Measurements from ENCODE around the gene SEC22A. TPM values are rescaled to one million over a fixed set of nuclear protein-coding genes. Genes with fewer than 3 reads are reported as not detected.

SEC22A gene
- total RNA-seq, 1 donor, result 41.9 TPM

DNA sequence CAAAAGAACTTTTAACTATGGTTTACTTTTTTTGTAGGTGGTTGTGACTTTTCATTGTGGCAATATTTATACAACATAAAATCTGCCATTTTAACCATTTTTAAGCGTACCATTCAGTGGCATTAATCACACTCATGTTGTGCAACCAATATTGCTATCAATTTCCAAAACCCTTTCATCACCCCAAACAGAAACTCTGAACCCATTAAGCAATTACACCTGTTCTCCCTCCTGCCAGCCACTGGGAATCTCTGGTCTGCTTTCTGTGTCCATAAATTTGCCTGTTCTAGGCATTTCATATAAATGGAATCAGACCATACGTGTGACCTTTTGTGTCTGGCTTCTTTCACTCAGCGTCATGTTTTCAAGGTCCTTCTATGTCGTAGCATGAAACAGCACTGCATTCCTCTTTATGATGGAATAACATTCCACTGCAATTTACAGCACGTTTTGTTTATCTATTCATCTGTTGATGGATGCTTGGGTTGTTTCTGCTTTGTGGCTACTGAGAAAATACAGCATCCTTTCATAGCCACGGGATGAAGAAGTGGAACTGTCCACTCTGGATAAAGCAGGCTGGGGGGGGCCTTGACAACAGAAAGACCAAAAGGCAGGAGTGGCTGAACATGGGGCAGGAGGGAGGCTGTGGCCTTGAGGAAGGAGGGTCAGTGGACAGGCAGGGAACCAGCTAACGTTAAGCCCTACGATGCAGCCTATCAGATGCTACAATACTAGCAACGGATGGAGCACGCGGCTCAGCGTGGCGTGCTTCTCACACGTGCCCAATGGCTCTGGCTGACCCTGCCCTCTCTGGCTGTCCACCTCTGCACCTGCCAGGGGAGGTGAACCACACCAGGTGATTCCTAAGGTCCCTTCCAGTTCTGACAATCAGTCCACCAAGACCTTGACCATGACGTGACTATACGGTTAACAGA is 110.9 kb downstream of the SEC22A start:
- DNase-seq (ENCODE audit: low read depth), result peak; percentile 16
- TF ChIP-seq CTCF (IDR thresholded peaks at IDR 0.05; ENCODE audit: insufficient read depth, low read depth, low read length), result no peak
- no peak overlapping the region for H3K4me3 ChIP-seq (ENCODE audit: low read depth, low read length)

- no peak for TF ChIP-seq CTCF (IDR thresholded peaks at IDR 0.05; ENCODE audit: insufficient read depth, low read depth, low read length)
These were observed 112.1 kb downstream of the SEC22A start for GRCh38 chr3:123313889-123314288.

GRCh38 chr3:123314359-123315270 is 112.9 kb downstream of the SEC22A start:
- no peak for DNase-seq (ENCODE audit: low read depth)
- H3K4me3 ChIP-seq (ENCODE audit: low read depth, low read length), result no peak overlapping the region
- TF ChIP-seq CTCF (IDR thresholded peaks at IDR 0.05; ENCODE audit: insufficient read depth, low read depth, low read length), result no peak

More at GRCh38 chr3:123313889-123314288, 112.1 kb downstream of the SEC22A start:
- no peak for DNase-seq (ENCODE audit: low read depth)
- H3K4me3 ChIP-seq (ENCODE audit: low read depth, low read length), result no peak overlapping the region

- no peak for TF ChIP-seq CTCF (IDR thresholded peaks at IDR 0.05; ENCODE audit: insufficient read depth, low read depth, low read length)
- H3K4me3 ChIP-seq (ENCODE audit: low read depth, low read length), result no peak overlapping the region
- DNase-seq (ENCODE audit: low read depth), result no peak
These were observed 113.5 kb downstream of the SEC22A start for GRCh38 chr3:123315271-123315595.

GRCh38 chr3:123317716-123318115 is 116.0 kb downstream of the SEC22A start:
- no peak for DNase-seq (ENCODE audit: low read depth)
- no peak overlapping the region for H3K4me3 ChIP-seq (ENCODE audit: low read depth, low read length)
- no peak for TF ChIP-seq CTCF (IDR thresholded peaks at IDR 0.05; ENCODE audit: insufficient read depth, low read depth, low read length)

- DNase-seq (ENCODE audit: low read depth), result no peak
- TF ChIP-seq CTCF (IDR thresholded peaks at IDR 0.05; ENCODE audit: insufficient read depth, low read depth, low read length), result no peak
- no peak overlapping the region for H3K4me3 ChIP-seq (ENCODE audit: low read depth, low read length)
These were observed 116.6 kb downstream of the SEC22A start for GRCh38 chr3:123318374-123318773.
